HG02870 (cell line): Measurements from ENCODE around the gene HDGFL2.
"Not testable (repeated sequence)": the region's sequence is repeated elsewhere in the genome, so short reads cannot be mapped to it uniquely, and the experiment has no call there.

Source experiments
- ATAC-seq: cut with Tn5 transposase; IDR thresholded peaks from one replicate; pipeline ENCODE4 v1.9.1; 2021; ENCODE audit warnings: mild to moderate bottlenecking, moderate library complexity; ENCODE audit not compliant: unreplicated experiment

HDGFL2 gene

DNA sequence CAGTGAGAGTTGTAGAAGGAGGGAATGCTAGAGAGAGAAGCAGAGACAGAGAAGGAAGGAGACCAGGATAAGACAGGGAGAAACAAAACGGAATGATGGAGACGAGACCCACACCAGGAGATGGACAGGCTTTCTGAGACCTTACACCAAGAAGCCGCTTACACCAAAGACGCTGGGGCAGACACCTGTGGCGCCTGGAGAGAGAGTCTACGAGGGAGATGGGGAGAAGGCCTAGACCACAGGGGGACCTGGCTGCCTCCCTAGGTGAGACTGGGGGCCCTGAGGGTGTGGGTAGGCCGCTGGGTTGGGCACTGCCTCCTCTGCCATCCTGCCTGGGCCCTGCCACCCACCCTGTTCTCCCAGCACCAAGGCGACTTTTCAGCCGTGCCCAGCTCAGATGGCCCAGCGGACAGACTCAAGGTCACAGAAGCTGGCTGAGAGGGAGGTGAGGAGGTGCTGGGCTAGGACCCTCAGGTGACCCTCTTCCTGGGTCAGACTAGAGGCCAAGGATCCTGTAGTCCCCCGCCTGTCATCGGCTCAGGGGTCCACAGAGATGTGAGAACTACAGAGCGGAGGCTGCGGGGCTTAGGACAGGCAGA, 57.9 kb downstream of the HDGFL2 start:
- no peak for ATAC-seq

DNA sequence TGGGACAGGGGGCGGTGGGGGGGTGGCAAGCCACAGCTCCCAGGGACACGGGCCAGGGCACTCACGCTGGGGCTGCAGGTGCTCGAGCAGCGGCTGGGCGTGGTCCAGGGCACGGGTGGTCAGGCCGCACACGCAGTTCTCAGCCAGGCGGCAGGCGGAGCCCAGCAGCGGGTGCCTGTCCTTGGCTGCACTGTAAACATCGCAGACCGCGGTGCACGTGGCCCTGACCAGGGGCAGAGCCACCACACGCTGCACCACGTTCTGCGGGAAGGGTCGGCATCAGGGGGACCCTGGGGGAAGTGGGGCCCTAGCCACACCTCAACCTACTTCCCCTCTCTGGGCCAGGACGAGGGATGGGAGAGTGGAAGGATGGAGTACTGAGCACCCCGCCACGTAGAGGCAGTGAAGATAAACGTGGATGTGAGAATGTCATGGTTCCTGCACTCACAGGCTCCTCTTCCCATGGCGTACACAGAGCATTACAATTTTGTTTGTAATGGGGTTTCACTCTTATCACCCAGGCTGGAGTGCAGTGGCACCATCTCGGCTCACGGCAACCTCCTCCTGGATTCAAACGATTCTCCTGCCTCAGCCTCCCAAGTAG, 59.6 kb downstream of the HDGFL2 start:
- no peak for ATAC-seq

DNA sequence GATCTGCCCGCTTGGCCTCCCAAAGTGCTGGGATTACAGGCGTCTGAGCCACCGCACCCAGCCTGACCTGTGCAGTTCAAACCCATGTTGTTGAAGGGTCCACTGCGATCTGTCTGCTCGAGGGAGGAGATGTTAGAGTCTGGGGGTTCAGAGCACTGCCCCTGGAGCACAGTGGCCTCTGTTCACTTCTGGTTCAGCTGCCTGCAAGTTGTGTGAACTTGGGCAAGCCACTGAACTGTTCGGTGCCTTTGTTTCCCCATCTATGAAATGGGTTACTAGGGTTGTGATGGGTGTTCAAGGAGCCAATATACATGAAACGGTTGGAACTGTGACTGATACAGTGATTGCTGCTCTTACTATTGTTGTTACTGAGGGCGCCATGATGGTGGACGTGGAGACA, 61.2 kb downstream of the HDGFL2 start:
- ATAC-seq = no peak

GRCh38 chr19:4533835-4534424, 61.8 kb downstream of the HDGFL2 start:
- no peak for ATAC-seq

DNA sequence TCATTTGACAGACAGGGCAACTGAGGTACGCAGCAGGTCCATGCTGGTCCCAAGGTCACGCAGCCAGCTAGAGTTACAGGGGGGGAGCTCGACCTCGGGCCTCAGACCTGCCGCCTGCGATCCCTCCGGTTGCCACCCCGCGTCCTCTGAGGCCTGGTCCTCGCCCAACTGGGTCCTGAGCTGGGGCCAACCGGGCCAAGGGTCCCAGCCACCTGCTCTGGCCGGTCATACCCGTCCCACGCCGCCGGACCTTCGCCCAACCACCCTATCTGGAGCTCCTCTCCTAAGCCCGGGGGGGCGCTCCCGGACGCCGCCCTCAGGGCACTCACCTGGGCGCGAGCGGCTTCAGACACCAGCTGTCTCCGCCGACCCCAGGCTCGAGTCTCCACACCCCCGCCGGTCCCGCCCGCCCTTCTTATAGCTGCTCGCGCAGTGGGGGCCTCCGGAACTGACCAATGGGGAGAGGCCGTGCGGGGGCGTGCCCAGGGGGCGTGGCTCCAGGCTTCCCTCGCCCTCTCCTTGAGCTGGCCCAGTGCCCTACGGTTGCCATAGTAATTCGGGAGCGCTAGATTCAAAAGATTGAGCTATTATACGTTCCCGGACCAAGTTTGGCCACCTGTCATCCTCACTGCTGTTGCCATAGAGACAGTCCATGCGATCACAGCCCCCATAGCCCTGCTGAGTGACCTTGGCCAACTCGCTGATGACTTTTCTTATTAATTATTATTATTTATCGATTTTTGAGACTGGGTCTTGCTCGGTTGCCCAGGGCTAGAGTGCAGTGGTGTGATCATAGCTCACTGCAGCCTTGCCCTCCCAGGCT, 63.0 kb downstream of the HDGFL2 start, which contains the start of gene PLIN5:
Gene PLIN5 (minus strand): TSS at position 389 of the 823 bp plus-strand sequence. CDS start 1,150 bp downstream, outside the sequence.
- no peak for ATAC-seq

- ATAC-seq = no peak
These were observed 64.7 kb downstream of the HDGFL2 start for GRCh38 chr19:4536798-4537197.

GRCh38 chr19:4537953-4538600, 66.0 kb downstream of the HDGFL2 start:
- ATAC-seq = no peak

GRCh38 chr19:4538601-4538954, 66.5 kb downstream of the HDGFL2 start:
- no peak for ATAC-seq

DNA sequence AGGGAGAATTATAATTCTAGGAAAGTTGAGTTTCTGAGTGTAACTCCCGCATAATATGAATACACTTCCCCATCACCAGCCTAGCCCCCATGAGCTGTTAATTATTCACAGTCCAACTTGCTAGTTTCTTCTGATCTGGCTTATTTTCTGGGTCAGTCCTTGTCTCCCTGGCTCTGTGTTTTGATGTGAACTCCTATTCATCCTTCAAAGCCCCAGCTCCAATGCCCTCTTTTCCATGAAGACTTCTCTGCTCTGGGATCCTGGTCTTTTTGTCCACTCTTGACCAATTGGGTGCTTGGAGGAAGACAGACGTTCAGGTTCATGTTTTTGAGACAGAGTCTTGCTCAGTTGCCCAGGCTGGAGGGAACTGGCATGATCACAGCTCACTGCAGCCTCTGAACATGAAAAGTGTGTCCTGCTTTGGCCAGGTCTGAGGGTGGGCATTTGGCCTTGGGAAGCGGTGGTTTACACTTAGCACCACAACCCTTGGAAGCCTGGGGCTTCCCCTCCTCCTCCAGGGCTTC, 67.1 kb downstream of the HDGFL2 start:
- ATAC-seq = no peak

GRCh38 chr19:4539693-4540581, 67.8 kb downstream of the HDGFL2 start, which contains the start of gene LRG1:
LRG1 (minus strand) TSS chr19:4540036; CDS start chr19:4540013, 23 bp downstream.
- no peak for ATAC-seq

GRCh38 chr19:4541114-4541805, 69.2 kb downstream of the HDGFL2 start:
- ATAC-seq = no peak

GRCh38 chr19:4541806-4542145, 69.7 kb downstream of the HDGFL2 start:
- ATAC-seq = not testable (repeated sequence)

- ATAC-seq = no peak
These were observed 71.1 kb downstream of the HDGFL2 start for GRCh38 chr19:4542896-4543841.

- no peak for ATAC-seq
These were observed 71.9 kb downstream of the HDGFL2 start for GRCh38 chr19:4543842-4544647.

GRCh38 chr19:4547303-4548237, 75.5 kb downstream of the HDGFL2 start:
- no peak for ATAC-seq

DNA sequence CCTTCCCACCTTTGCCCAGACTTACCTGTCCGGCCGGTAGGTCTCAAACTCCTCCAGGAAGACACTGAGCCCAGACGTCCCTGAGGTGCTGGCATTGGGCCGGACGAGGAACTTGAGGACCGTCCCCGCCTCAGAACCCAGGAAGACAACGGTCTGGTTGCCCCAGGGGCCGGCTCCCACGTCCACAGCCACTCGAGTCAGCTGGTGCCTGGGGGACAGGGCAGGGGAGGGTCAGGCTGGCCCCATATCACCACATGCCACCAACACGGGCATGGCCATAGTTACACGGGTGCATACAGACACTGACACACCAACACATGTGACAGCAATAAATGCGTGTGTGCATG, 76.1 kb downstream of the HDGFL2 start:
- ATAC-seq = no peak
